GM18498 (cell line): Measurements from ENCODE around the gene MELK.
A peak's percentile ranks its signal among the peaks of the same experiment; 100 is the strongest.

Source experiments
- ATAC-seq: cut with Tn5 transposase; IDR thresholded peaks from one replicate; pipeline ENCODE4 v1.9.1; 2021; ENCODE audit warnings: mild to moderate bottlenecking, moderate library complexity; ENCODE audit not compliant: unreplicated experiment

MELK gene

GRCh38 chr9:36665921-36666431 lies 93.3 kb downstream of the MELK start:
- peak; percentile 82 for ATAC-seq

GRCh38 chr9:36671561-36671960 lies 98.9 kb downstream of the MELK start:
- ATAC-seq, result no peak

- ATAC-seq, result no peak
These were observed 103.4 kb downstream of the MELK start for GRCh38 chr9:36676091-36676490.

- no peak for ATAC-seq
These were observed 104.2 kb downstream of the MELK start for GRCh38 chr9:36676778-36677485.

- no peak for ATAC-seq
These were observed 104.9 kb downstream of the MELK start for GRCh38 chr9:36677611-36678010.

- no peak for ATAC-seq
These were observed 107.0 kb downstream of the MELK start for GRCh38 chr9:36679710-36680109.

GRCh38 chr9:36686471-36686870 lies 113.8 kb downstream of the MELK start:
- no peak for ATAC-seq

- ATAC-seq, result no peak
These were observed 117.9 kb downstream of the MELK start for GRCh38 chr9:36690412-36691168.

- no peak for ATAC-seq
These were observed 119.0 kb downstream of the MELK start for GRCh38 chr9:36691671-36692070.

GRCh38 chr9:36698984-36699383 lies 126.3 kb downstream of the MELK start:
- ATAC-seq, result no peak

- ATAC-seq, result no peak
These were observed 131.5 kb downstream of the MELK start for GRCh38 chr9:36704148-36704547.

GRCh38 chr9:36713515-36714490 lies 141.1 kb downstream of the MELK start:
- no peak for ATAC-seq

- ATAC-seq, result no peak
These were observed 143.8 kb downstream of the MELK start for GRCh38 chr9:36716496-36716895.

- no peak for ATAC-seq
These were observed 144.6 kb downstream of the MELK start for GRCh38 chr9:36717276-36717675.

- ATAC-seq, result no peak
These were observed 145.9 kb downstream of the MELK start for GRCh38 chr9:36718612-36719011.

- ATAC-seq, result no peak
These were observed 147.3 kb downstream of the MELK start for GRCh38 chr9:36720043-36720442.

- no peak for ATAC-seq
These were observed 149.3 kb downstream of the MELK start for GRCh38 chr9:36721846-36722588.

- no peak for ATAC-seq
These were observed 153.2 kb downstream of the MELK start for GRCh38 chr9:36725777-36726356.
